G401 (cell line): ENCODE measurements around the gene ZNF143. TPM values are rescaled to one million over a fixed set of nuclear protein-coding genes. Genes with fewer than 3 reads are reported as not detected.
"Not testable (repeated sequence)": the region's sequence is repeated elsewhere in the genome, so short reads cannot be mapped to it uniquely, and the experiment has no call there.

Experiments used
- DNase-seq: peaks from one replicate; pipeline ENCODE4 v3.0.0-alpha.2; 2015; ENCODE audit warnings: low spot score
- in situ Hi-C: cut with HindIII; loops from 2 replicates; pipeline ENCODE4 v1.10.0; 2016; ENCODE audit warnings: low sequenced_read_pairs, mixed read lengths
- total RNA-seq: library from RNA; depleted of rRNA; stranded (reverse); fragments of >200 nt; shearing (Covaris generic); gene quantifications from 2 replicates; pipeline ENCODE4 v1.2.3, GENCODE V29; 2014

The ZNF143 gene
- total RNA-seq, 1 experiment from 2014 or later = 24.5 TPM

DNA sequence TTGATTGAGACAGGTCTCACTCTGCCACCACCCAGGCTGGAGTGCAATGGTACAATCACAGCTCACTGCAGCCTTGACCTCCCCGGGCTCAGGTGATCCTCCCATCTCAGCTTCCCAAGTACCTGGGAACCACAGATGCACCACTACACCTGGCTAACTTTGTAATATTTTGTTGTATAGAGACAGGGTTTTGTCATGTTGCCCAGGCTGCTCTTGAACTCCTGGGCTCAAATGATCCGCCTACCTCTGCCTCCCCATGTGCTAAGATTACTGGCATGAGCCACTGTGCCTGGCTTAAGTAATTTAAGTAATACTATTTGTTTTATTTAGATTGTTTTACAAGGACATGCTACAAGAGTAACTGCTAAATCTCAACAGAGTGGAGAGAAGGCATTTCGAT lies 33.5 kb downstream of the ZNF143 start:
- in situ Hi-C loops = no loop called here

DNA sequence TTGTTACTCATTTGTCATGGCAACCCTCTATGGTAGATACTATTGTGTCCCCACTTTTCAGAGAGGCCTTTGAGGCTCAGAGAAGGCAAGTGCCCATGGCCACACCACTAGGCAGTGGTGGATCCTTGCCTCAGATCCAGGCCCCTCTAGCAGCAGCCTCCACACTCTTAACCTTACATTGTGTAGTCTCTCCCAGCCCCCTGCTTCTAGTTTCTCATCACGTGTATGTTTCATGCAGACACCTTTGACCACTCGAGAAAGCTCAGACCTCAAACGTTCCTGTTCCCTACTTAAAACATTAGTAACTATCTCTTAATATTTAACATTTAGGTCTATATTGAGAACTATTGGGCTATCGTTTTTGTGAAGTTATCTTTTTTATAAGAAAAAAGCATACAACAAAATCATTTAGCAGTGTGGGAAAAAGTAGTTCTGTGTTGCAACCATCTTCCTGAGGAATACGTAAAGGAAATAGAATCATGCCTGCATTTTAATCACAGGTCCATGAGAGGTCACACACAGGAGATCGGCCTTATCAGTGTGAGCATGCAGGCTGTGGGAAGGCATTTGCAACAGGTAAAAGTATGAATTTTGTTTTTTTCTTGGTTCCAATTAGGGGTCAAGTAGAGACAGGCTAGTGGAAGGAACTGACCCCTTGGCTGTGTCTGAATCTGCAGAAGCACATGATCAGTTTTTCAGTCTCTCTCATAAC lies 35.1 kb downstream of the ZNF143 start:
- DNase-seq = no peak
- in situ Hi-C loops = no loop called here

More for the DNA sequence above, 33.5 kb downstream of the ZNF143 start:
- DNase-seq = no peak

DNA sequence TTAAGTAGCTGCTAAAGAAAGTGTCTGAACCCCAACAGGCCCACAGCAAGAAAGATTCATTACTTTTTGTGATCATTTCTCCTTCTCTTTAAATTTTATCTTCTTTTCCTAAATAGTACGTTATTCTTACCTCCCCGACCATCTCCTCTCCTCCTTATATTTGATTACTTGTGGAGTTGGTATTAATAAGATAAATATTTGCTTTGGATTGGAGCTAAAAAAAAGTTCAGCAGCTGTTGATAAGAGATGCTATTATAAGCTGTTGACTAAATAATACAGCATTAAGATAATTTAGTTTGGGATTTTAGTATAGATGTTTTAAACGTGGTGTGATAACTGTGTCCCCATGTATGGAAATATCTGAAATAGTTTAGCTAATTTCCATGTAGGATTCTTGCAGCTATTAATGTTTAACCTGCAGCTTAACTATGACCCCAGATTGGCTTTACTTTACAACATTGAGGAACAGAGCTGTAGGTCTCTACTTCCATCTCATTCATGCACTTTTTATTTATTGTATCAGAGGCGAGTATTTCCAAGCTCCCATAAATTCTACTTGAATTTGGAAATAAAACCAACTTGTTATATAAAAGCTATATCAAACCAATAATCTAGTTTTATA lies 37.8 kb downstream of the ZNF143 start:
- in situ Hi-C loops = no loop called here
- no peak for DNase-seq

DNA sequence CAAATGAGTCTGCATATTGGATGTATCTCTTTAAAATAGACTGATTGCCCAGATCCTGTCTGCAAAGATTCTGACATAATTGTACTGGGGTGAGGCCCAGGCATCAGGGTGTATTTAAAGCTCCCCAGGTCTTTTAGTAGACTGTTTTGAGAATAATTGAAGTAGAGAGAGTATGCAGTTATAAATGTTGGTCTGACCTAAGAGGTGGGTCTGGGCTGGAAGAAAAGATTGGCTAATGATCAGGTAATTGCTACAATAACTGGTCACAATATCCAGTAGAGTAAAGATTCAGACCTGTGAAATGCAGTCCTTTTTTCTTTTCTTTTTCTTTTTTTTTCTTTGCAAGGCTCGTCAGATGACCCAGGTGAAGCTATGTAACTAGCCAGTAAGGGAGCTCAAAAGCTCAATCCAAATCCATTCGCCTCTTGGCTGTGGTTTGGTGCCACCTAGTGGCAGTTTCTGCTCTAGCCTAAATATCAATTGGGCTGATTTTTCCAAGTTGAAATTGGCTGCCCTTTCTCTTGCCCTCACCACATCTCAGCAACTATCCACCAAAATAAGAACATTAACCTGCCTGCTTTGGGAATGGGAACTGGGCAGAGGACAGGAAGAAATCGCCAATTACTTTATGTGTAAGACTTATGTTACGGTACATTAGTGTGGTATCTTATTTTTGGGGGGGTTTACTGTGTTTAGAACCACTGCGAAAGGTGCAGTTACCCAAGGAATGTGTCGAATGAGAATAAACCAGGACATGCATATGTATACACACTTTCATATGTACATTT lies 45.9 kb downstream of the ZNF143 start:
- in situ Hi-C loops = no loop called here
- peak; percentile 84 for DNase-seq

DNA sequence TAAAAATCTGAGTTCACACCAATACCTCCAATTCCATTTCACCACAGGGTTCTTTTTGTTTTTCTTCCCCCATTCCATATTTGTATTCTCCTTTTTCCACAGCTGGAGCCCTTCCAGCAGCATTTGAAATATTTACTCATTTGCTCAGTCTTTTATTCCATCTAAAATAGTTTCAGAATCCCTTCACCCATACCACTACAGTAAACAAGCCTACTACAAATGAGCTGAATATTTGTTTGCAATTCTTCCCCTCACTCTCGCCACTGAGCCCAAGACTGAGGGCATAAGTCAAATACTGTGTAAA lies 46.4 kb downstream of the ZNF143 start:
- in situ Hi-C loops = no loop called here
- no peak for DNase-seq

DNA sequence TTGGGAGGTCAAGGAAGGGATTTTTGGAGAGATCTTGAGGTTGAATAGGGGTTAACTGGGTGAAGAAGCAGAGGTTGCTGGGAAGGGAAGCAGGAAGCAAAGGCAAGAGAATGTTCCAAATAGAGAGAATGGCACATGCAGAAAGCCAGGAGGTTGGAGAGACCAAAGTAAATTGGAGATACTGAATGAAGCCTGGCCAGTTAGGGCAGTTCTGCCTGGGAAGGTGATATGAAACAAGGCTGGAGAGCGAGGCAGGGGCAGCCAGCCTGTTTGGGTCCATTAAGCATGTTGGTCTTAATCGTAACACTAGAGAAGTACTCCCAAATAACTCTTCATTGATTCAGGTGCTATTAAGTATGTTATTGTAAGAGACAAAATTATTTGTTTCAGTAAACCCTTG lies 48.2 kb downstream of the ZNF143 start:
- in situ Hi-C loops = no loop called here
- DNase-seq = no peak

DNA sequence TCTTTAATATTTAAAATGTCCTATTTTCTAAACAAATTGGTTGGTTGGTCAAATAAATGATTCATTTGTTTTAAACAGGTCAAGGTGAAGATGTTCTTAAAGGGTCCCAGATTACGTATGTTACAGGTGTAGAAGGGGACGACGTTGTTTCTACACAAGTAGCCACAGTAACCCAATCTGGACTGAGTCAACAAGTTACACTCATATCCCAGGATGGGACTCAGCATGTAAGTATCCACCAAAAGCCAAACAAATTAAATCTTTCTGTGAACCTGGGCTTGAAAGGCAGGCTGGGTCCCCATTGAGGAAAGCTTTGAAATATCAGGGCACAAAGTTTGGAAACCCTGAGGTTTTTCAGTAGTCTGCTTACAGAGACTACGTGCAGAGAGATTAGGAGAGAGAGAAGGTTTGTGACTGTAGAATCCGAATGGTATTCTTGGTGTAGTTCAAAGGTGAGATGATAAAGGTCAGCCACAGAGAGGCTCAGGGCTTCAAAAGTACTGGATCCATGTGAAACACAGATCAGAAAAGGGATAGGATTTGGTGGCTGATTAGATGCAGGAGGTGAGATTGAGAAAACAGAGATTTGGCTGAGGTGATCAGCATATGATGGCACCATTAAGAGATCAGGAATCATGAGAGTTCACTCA lies 51.7 kb downstream of the ZNF143 start:
- DNase-seq = no peak

DNA sequence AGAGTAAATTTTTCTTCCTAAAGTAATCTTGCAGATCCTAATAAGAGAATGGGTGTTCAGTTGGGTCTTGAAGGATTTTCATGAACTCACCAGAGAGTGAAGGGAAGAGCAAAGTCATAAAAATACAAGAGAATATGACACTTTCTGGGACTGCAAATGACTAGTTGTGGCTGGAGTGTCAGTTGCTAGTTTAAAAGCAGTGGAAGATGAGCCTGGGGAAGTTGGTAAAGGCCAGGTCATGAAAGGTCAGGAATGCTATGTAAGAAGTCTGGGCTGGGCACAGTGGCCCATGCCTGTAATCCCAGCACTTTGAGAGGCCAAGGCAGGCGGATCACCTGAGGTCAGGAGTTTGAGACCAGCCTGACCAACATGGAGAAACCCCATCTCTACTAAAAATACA lies 53.8 kb downstream of the ZNF143 start:
- DNase-seq, in situ Hi-C loops: not testable (repeated sequence)

More for the DNA sequence above, 51.7 kb downstream of the ZNF143 start:
- in situ Hi-C loops = no loop called here

DNA sequence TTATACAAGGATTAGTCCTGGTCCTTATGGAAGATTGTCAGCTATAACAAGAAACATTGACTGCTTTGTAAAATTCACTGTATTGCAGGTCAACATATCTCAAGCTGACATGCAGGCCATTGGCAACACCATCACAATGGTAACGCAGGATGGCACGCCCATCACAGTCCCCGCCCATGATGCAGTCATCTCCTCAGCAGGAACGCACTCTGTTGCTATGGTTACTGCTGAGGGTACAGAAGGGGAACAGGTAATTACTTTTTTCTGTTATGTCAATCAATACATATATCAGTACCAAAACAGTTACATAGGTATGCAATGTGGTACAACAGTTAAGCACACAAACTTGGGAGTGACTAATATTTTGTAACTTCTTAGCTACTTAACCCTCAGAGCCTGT lies 55.3 kb downstream of the ZNF143 start:
- in situ Hi-C loops = no loop called here
- DNase-seq = no peak

DNA sequence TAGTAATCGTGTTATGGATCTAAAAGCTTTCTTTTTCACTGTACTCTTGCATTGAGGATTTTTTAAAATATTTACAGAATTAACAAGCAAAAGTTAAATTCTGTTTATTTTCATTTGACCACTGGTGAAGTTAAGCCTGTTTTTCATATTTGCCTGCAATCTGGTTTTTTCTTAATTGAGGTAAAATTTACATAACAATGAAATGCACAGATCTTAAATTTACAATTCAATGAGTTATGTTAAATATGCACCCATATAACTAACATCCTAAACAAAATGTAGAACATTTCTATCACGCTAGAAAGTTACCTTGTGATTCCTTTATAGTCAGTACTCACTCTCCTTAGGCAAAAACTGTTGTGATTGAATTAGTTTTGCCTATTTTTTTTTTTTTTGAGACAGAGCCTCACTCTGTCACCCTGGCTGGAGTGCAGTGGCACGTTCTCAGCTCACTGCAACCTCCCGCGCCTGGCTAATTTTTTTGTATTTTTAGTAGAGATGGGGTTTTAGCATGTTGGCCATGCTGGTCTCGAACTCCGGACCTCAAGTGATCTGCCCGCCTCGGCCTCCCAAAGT lies 58.1 kb downstream of the ZNF143 start:
- DNase-seq = no peak
- in situ Hi-C loops = no loop called here

DNA sequence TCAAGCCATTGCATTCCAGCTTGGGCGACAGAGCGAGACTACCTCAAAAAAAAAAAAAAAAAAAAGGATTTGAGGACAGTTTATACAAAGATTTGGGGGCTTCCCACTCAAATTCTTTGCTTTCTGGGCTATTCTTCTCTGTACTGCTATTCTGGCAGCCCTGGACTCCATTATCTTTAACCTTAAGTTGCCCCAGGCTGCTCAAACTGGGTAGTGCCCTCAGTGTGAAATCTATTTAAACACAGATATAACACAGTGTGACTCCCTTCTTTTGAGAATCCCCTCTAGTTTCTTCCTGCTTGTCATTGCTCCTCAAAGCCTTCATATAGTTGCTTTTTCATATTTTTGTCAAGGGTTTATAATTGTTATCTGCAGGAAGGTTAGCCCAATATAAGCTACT lies 63.2 kb downstream of the ZNF143 start:
- in situ Hi-C loops = no loop called here
- no peak for DNase-seq

DNA sequence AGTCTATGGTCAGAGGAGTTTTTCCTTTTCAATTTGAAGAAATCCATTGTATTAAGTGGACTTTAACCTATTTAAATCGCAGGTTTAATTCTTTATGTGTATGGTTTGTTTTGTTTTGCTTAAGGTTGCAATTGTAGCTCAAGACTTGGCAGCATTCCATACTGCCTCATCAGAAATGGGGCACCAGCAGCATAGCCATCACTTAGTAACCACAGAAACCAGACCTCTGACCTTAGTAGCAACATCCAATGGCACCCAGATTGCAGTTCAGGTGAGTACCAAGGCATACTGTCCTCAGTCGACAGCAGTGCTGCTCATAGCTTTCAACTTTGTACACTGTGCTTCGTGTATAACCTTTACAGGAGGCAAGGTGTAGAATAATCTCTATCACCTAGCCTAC lies 64.3 kb downstream of the ZNF143 start:
- DNase-seq = no peak
- in situ Hi-C loops = no loop called here

DNA sequence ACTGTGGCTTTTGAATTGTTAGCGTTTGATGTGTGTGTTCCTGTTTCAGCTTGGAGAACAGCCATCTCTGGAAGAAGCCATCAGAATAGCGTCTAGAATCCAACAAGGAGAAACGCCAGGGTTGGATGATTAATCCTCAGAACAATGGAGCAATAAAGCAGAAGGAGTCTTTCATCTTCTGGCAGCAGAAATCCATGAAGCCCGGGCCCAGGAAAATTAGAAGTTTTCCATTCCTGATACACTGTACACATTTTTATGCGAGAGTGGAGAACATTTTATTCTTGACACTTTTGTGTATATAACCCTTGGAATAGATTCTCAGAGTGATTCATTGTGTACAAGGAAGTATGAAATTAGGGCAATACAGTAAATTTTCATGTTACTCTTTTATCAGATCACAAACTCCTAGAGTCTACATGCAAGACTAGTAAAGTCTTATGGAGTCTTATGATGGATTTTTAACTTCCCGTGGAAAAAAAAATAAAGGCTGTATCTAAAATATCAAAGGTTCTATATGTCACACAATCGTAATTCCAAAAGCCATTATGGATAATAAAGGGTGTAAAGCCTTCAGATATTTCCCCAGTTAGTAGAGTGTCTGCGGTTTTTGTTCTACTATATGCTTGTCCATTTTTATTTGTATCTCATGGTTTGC lies 66.8 kb downstream of the ZNF143 start:
- in situ Hi-C loops = no loop called here
- no peak for DNase-seq

DNA sequence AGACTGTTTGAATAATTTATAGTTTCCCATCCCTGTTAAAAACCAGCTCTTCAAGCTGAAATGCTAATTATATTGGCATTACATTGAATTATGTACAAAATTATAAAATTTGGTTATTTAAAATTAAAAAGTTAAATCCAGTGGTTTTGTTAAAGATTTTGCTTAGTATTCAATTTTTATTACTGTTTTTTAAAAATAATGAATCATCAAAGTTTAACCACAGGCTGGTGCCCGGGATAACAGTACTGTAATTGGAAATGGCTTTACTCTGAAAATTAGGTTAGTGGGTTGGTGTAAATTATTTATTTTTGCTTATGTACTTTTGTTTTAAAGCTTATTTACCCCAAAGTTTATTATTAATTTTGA lies 67.3 kb downstream of the ZNF143 start:
- in situ Hi-C loops = no loop called here

DNA sequence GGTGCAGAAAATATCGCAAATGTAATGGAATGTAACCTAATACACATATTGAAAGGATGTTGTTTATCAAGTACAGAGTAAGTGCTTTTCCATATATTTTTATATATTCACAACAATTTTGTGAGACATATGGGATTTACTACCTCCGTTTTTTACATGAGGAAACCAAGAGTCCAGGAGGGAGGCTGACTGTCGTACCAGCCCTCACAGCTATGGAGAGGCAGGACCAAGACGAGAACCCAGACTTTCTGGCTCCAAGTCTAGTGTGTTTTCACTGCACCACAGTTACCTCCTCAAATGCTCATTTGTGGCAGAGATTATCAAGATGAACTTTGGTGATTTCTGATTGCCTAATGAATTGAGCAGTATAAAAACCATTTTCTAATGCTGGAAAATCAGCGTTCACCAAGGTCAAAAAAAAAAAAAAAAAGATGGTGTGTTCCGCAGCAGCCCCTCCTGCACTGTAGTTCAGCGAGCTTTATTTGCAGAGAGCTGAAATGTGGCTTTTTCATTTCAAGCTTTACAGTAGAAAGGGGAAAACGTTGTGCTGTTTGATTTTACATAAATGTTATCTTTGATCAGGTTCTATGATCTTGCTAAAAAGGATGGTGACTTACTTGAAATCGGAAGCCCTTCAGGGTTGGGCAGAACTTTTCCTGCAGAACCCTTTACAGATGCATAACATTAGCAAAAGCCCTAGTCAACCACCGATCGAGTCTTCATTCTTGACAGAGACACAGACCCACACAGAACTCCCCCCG lies 67.9 kb downstream of the ZNF143 start:
- DNase-seq = no peak
- in situ Hi-C loops = no loop called here

More for the DNA sequence above, 67.3 kb downstream of the ZNF143 start:
- no peak for DNase-seq

DNA sequence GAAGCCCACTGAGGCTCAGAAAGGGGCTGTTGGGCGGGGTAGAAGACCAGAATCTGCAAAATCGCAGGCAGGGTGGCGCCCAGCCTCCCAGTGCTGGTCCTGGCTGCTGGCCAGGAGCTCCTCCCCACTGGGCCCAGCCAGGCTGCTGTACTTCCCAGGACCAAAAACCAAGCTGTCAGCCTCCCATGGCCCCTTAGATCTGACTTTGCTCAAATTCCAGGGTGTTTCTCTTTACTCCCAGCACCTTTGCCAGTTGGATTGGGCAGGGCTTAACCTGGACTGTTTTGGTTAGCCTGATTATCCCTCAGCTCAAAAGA lies 68.5 kb downstream of the ZNF143 start:
- in situ Hi-C loops = no loop called here
- no peak for DNase-seq

DNA sequence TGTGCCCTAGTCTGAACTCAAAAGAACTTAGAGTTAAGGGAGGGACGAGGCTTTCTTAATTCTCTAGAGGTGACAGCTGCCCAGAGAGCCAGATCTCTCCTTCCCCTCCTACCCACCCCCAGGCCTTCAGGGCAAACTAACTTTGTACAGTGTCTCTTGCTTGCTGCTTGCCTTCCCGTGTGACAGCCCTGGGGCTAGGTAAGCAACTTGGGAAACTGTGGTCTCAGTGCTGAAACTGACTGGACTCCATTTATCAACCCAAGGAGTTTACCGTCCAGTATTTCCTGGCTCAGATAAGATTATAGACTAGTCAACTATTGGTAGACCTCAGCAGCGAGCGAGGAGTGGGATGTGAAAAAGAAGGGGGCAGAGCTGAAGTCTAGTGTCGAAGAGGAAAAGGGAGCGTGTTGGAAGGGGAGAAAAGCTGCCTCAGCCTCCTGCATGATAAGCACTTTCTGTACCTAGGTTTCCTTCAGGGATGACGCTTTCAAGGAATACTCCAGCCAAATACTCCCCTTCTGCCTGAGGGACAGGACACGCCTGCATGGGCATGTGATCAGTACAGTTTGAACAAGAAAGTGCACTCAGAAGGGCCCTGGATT lies 69.3 kb downstream of the ZNF143 start:
- in situ Hi-C loops = no loop called here
- no peak for DNase-seq

DNA sequence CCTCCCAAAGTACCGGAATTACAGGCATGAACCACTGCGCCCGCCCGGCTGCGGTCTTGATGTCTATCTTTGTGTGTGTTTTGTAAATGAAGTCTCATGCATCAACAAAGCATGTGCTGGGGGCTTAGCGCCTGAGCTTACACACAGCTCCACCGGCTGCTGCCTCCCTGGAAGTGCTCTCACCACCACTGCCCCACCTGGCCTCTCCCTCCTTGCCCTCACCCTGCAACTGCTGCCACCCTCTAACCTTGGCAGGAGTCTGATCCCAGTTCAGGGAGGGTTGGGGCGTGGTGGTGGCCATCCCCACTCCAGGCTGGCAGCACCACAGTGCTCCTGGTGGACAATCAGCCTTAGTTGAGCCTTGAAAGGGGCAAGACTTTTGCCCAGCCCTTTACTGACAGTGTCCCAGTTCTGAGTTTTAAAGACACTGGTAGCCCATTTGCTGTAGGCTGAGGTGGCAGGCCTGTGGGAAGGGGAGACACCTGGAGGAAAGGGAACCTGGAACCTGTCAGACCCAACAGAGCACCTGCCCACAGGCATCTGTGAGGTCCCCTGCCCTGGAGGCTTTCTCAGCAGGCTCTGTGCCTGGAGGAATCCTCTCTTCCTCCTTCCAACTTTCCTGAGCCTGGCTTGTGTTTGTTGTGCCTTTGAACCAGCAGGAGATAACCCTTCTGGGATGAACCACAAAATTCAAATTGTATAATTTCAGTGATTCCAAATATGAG lies 70.3 kb downstream of the ZNF143 start:
- DNase-seq = no peak
- in situ Hi-C loops = no loop called here
